Liver (tissue), 9 donors: ENCODE data around the gene CASZ1. TPM values are rescaled to one million over a fixed set of nuclear protein-coding genes. Genes with fewer than 3 reads are reported as not detected.

Experiments
- DNase-seq: peaks from one replicate; pipeline ENCODE4 v3.0.0-alpha.2; 2017; ENCODE audit warnings: low spot score
- H3K27ac ChIP-seq, 2 donors: one replicate each; pipeline ENCODE4 v1.7.0; 2013; ENCODE audit warnings: inconsistent platforms in 2 of 2, low read length in 2 of 2, control low read depth in 1 of 2, low read depth in 1 of 2, mild to moderate bottlenecking in 1 of 2
- H3K27me3 ChIP-seq, 4 donors: one replicate each; pipeline versions ENCODE4 v1.6.1 to v1.7.0; 2013; ENCODE audit warnings: low read length in 3 of 4, inconsistent platforms in 1 of 4, mild to moderate bottlenecking in 1 of 4, moderate library complexity in 1 of 4; ENCODE audit not compliant: control insufficient read depth in 4 of 4, insufficient read depth in 4 of 4
- H3K36me3 ChIP-seq, 4 donors: one replicate each; pipeline versions ENCODE4 v1.6.1 to v1.7.0; 2013; ENCODE audit warnings: low read length in 3 of 4, mild to moderate bottlenecking in 3 of 4, low read depth in 1 of 4, moderate library complexity in 1 of 4; ENCODE audit not compliant: control insufficient read depth in 4 of 4, insufficient read depth in 3 of 4
- H3K4me1 ChIP-seq, 4 donors: one replicate each; pipeline versions ENCODE4 v1.6.1 to v1.7.0; 2013; ENCODE audit warnings: low read length in 3 of 4, mild to moderate bottlenecking in 3 of 4, moderate library complexity in 1 of 4; ENCODE audit not compliant: control insufficient read depth in 4 of 4, insufficient read depth in 4 of 4
- H3K4me3 ChIP-seq, 3 donors: one replicate each; pipeline versions ENCODE4 v1.6.1 to v1.7.0; 2013; ENCODE audit warnings: low read length in 3 of 3, control low read depth in 1 of 3, low read depth in 1 of 3, mild to moderate bottlenecking in 1 of 3
- H3K9ac ChIP-seq, 2 donors: one replicate each; pipeline ENCODE4 v1.7.0; 2013; ENCODE audit warnings: low read length in 2 of 2, mild to moderate bottlenecking in 2 of 2, moderate library complexity in 2 of 2, control low read depth in 1 of 2, low read depth in 1 of 2
- H3K9me3 ChIP-seq, 4 donors: one replicate each; pipeline versions ENCODE4 v1.6.1 to v1.7.0; 2013; ENCODE audit warnings: low read length in 3 of 4; ENCODE audit not compliant: control insufficient read depth in 4 of 4
- EGR1 ChIP-seq, 2 donors: IDR thresholded peaks; 2 replicates each; pipeline ENCODE4 v1.6.1; 2016 to 2018; ENCODE audit warnings: antibody characterized with exemption in 2 of 2, low read depth in 2 of 2
- FOXA1 ChIP-seq: IDR thresholded peaks from 2 replicates; pipeline ENCODE4 v1.6.1; 2016; ENCODE audit warnings: antibody characterized with exemption
- FOXA2 ChIP-seq: IDR thresholded peaks from 2 replicates; pipeline ENCODE4 v1.6.1; 2016; ENCODE audit warnings: antibody characterized with exemption
- GABPA ChIP-seq, 2 donors: IDR thresholded peaks in 1 of 2; conservative IDR thresholded peaks in 1 of 2; 2 replicates each; pipeline ENCODE4 v1.6.1; 2016; ENCODE audit warnings: antibody characterized with exemption in 2 of 2, mild to moderate bottlenecking in 1 of 2, moderate library complexity in 1 of 2
- HNF4A ChIP-seq, 2 donors: conservative IDR thresholded peaks; 2 replicates each; pipeline ENCODE4 v1.6.1; 2016; ENCODE audit warnings: antibody characterized with exemption in 2 of 2, mild to moderate bottlenecking in 2 of 2
- HNF4G ChIP-seq: IDR thresholded peaks from 2 replicates; pipeline ENCODE4 v1.6.1; 2016; ENCODE audit warnings: antibody characterized with exemption
- JUND ChIP-seq, 2 donors: IDR thresholded peaks; 2 replicates each; pipeline ENCODE4 v1.6.1; 2016; ENCODE audit warnings: antibody characterized with exemption in 2 of 2
- NR2F2 ChIP-seq: IDR thresholded peaks from 2 replicates; pipeline ENCODE4 v1.6.1; 2016; ENCODE audit warnings: antibody characterized with exemption
- RAD21 ChIP-seq, 2 donors: IDR thresholded peaks; 2 replicates each; pipeline ENCODE4 v1.6.1; 2016; ENCODE audit warnings: antibody characterized with exemption in 2 of 2, mild to moderate bottlenecking in 2 of 2
- RXRA ChIP-seq, 2 donors: IDR thresholded peaks; 2 replicates each; pipeline ENCODE4 v1.6.1; 2017 to 2018; ENCODE audit warnings: antibody characterized with exemption in 2 of 2, mild to moderate bottlenecking in 1 of 2
- SP1 ChIP-seq: IDR thresholded peaks from 2 replicates; pipeline ENCODE4 v1.6.1; 2018; ENCODE audit warnings: antibody characterized with exemption, mild to moderate bottlenecking
- TAF1 ChIP-seq: conservative IDR thresholded peaks from 2 replicates; pipeline ENCODE4 v1.6.1; 2016; ENCODE audit warnings: antibody characterized with exemption, mild to moderate bottlenecking
- YY1 ChIP-seq: IDR thresholded peaks from 2 replicates; pipeline ENCODE4 v1.6.1; 2016; ENCODE audit warnings: antibody characterized with exemption, mild to moderate bottlenecking
- ZBTB33 ChIP-seq: IDR thresholded peaks from 2 replicates; pipeline ENCODE4 v1.6.1; 2016; ENCODE audit warnings: antibody characterized with exemption
- WGBS: extraction: QIAGEN DNeasy Blood & Tissue Kit; methylation state at CpG from one replicate; pipeline ENCODE4 v1.1.7; 2013; 5-methylcytosine and 5-hydroxymethylcytosine counted together
- polyA plus RNA-seq, 2 donors: library from polyadenylated mRNA; stranded (reverse) in 1 of 2; unstranded in 1 of 2; fragments of 200-250 nt in 1 of 2; fragments of >200 nt in 1 of 2; fragmentation: Nextera tagmentation in 1 of 2; extraction: Ambion mirVana in 1 of 2; gene quantifications; one replicate each; pipeline versions ENCODE4 v1.2.1 to v1.2.3, GENCODE V29; 2013 to 2015
- total RNA-seq, 2 donors: library from RNA; depleted of rRNA; stranded (reverse); fragments of >200 nt; gene quantifications; one replicate each; pipeline ENCODE4 v1.2.3, GENCODE V29; 2014
- TF ChIP-seq, protein P1 (sequence below): IDR thresholded peaks from 2 replicates; pipeline ENCODE4 v1.6.1; 2016; ENCODE audit warnings: antibody characterized with exemption, mild to moderate bottlenecking
- TF ChIP-seq, protein P2 (sequence below): IDR thresholded peaks from 2 replicates; pipeline ENCODE4 v1.6.1; 2016; ENCODE audit warnings: antibody characterized with exemption
- TF ChIP-seq, protein P3 (sequence below): fragments of 150-350 bp; IDR thresholded peaks from 2 replicates; pipeline ENCODE4 v1.5.1; 2017; ENCODE audit warnings: improper control_type of control experiment, low read depth, low read length; ENCODE audit not compliant: missing input control
- TF ChIP-seq, protein P4 (sequence below): IDR thresholded peaks from 2 replicates; pipeline ENCODE4 v1.6.1; 2016; ENCODE audit warnings: antibody characterized with exemption
- donor health status: healthy.
- donor health status: healthy.
- donor health status: healthy.
- donor health status: healthy.
- donor health status: healthy.

CASZ1 gene
- total and polyA plus RNA-seq, 4 donors, result 1.0 to 3.5 (median 1.9) TPM

GRCh38 chr1:10768552-10768951, 27.9 kb downstream of the CASZ1 start:
- Histone ChIP-seq H3K27ac (no peak overlapping the region), H3K9ac (no peak overlapping the region), H3K27me3 (no peaks in the 10 kb centered on the region), H3K4me3 (no peak overlapping the region), H3K9me3 (no peaks in the 10 kb centered on the region), H3K4me1 (peaks cover 0 to 14% (median 10%) of the 10 kb centered on the region in 4 donors), H3K36me3 (no peaks in the 10 kb centered on the region)
- TF ChIP-seq HNF4A (conservative IDR thresholded peaks at IDR 0.05) (no peak), FOXA1 (no peak), SP1 (no peak), JUND (IDR thresholded peaks at IDR 0.05) (no peak), RXRA (IDR thresholded peaks at IDR 0.05) (no peak), RAD21 (IDR thresholded peaks at IDR 0.05) (no peak), YY1 (no peak), NR2F2 (no peak), TAF1 (no peak), ZBTB33 (no peak), HNF4G (no peak), EGR1 (IDR thresholded peaks at IDR 0.05; ENCODE audit: low read depth in 2 of 2) (no peak), GABPA (IDR thresholded peaks at IDR 0.05 in 1 of 2, conservative IDR thresholded peaks at IDR 0.05 in 1 of 2) (no peak), FOXA2 (no peak)
- TF ChIP-seq, protein P1, sequence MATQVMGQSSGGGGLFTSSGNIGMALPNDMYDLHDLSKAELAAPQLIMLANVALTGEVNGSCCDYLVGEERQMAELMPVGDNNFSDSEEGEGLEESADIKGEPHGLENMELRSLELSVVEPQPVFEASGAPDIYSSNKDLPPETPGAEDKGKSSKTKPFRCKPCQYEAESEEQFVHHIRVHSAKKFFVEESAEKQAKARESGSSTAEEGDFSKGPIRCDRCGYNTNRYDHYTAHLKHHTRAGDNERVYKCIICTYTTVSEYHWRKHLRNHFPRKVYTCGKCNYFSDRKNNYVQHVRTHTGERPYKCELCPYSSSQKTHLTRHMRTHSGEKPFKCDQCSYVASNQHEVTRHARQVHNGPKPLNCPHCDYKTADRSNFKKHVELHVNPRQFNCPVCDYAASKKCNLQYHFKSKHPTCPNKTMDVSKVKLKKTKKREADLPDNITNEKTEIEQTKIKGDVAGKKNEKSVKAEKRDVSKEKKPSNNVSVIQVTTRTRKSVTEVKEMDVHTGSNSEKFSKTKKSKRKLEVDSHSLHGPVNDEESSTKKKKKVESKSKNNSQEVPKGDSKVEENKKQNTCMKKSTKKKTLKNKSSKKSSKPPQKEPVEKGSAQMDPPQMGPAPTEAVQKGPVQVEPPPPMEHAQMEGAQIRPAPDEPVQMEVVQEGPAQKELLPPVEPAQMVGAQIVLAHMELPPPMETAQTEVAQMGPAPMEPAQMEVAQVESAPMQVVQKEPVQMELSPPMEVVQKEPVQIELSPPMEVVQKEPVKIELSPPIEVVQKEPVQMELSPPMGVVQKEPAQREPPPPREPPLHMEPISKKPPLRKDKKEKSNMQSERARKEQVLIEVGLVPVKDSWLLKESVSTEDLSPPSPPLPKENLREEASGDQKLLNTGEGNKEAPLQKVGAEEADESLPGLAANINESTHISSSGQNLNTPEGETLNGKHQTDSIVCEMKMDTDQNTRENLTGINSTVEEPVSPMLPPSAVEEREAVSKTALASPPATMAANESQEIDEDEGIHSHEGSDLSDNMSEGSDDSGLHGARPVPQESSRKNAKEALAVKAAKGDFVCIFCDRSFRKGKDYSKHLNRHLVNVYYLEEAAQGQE, result no peak
- TF ChIP-seq, protein P2, sequence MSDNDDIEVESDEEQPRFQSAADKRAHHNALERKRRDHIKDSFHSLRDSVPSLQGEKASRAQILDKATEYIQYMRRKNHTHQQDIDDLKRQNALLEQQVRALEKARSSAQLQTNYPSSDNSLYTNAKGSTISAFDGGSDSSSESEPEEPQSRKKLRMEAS, result no peak
- TF ChIP-seq, protein P3, sequence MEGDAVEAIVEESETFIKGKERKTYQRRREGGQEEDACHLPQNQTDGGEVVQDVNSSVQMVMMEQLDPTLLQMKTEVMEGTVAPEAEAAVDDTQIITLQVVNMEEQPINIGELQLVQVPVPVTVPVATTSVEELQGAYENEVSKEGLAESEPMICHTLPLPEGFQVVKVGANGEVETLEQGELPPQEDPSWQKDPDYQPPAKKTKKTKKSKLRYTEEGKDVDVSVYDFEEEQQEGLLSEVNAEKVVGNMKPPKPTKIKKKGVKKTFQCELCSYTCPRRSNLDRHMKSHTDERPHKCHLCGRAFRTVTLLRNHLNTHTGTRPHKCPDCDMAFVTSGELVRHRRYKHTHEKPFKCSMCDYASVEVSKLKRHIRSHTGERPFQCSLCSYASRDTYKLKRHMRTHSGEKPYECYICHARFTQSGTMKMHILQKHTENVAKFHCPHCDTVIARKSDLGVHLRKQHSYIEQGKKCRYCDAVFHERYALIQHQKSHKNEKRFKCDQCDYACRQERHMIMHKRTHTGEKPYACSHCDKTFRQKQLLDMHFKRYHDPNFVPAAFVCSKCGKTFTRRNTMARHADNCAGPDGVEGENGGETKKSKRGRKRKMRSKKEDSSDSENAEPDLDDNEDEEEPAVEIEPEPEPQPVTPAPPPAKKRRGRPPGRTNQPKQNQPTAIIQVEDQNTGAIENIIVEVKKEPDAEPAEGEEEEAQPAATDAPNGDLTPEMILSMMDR, result no peak
- TF ChIP-seq, protein P4, sequence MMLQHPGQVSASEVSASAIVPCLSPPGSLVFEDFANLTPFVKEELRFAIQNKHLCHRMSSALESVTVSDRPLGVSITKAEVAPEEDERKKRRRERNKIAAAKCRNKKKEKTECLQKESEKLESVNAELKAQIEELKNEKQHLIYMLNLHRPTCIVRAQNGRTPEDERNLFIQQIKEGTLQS, result no peak
- DNase-seq, result no peak
- 92% methylated on average over 7 of the region's 7 CpGs for WGBS
